HG03571 (cell line): ENCODE measurements around the gene CHRM3.
"Not testable (repeated sequence)": the region's sequence is repeated elsewhere in the genome, so short reads cannot be mapped to it uniquely, and the experiment has no call there.

Experiments used
- ATAC-seq: cut with Tn5 transposase; IDR thresholded peaks from one replicate; pipeline ENCODE4 v1.9.1; 2021; ENCODE audit not compliant: unreplicated experiment

Gene CHRM3

DNA sequence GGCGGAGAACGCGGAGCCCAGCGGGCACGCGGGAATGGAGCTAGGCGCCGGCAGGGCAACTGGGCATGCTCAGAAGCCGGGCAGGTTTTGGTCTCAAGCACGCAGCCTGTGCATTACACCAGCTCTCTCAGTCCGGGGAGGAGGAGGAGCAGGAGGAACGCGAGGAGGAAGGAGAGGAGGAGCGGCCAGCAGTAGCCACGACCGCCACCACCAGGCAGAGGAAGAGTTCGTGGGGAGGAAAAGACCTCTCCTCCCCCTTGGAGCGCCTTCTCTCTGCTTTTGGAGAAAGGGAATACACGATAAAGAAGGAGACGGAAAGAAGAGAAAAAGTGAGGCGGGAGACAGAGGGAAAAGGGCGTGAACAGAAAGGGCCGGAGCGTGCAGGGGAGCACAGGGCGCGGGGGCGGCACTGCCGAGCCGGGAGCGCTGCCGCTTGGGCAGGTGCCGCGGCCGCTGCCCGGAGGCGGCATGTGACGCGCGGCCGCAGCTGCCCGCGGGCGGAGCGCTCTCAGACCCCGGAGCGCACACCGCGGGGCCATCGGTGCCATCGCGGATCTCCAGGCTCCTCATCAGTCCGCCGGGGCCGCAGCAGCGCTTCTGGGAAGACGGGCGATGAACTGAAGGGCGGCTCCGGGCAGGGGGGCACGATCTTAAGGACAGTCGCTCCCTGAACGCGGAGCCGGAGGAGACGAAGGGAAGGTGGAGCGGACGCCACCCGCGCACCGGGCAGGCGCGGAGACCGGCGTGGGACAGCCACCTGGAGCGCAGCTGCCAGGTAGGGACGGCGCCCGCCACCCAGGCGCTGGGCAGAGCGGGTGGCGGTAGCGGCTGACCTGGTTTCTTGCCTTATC lies at the start of gene CHRM3:
Gene CHRM3 (plus strand): TSS at position 116 of the 851 bp plus-strand sequence. CDS start 520,884 bp downstream, outside the sequence.
- no peak for ATAC-seq

DNA sequence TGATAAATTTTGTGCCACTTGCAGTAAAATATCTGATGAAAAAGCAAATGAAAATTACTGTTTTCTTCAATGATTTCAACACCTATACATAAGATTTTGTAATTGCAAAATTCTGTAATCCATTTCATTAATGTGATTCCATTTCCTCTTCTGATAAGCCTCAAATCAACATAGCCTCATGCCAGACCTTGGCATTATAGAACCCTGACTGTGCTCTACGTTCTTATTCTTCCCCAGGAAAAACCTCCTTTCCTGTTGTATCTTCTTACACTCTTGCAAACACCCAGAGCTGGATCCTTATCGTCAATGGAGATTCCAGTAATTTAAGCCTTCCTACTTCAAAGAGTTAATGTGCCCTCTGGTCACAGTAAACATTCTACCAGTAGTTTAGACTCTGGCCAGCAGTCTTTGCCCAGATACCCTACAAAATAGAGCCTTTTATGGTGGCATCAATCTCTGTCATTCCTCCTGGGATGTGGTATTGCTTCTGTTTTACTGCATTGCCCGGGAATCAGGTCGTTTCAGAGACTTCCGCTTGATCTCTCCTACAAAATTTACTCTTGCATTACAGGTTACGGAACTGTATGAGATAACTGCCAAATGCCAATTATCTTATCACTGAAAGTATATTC lies 48.5 kb upstream of the CHRM3 start:
- no peak for ATAC-seq

DNA sequence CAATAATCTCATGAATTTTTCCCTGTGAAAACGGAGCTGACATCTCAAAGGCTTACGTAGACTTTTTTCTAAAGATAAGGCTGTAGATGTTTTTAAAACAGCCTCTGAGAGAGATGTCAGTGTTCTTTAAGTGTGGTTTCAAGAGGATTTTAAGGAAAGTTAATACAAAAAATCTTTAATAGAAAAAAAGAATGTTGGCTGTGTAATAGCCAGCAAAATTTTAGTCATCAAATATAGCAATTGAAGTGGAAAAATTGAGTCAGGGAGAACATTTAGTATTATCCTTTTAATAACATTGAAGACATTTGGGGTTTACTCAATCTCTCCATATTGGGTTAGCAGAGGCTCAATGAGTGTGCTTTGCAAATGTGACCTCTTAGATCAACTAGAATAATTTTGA lies 38.6 kb upstream of the CHRM3 start:
- ATAC-seq: no peak

DNA sequence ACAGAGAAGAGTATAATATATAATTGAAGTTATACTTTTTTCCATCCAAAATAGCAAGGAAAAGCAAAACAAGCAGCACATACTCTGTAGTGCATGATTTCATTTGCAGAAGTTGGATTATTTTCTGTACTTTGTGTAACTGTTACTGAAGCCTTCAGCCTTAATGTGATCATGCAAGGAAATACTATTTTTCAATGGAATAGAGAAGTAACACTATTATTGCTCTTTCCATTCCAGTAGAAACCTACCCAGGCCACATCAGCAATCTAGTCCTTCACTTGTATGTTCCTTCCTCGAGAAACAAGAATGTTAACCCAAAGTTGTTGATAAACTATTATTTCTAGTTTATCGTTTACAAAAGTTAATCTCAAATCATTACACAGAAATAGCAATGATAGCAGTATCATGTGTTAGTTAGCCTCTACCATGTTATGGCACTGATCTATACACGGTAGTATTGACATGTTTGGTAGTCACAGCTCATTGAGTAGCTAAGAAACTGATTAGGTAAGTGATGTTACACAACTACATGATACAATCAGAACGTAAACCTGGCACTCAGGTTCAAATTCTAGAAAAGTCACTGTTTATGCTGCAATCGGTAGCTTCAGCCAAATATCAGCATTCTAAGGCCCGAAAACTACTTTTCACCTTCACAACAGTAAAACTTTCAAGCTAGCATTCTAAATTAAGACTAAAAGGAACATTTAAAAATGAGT lies 37.6 kb upstream of the CHRM3 start:
- no peak for ATAC-seq

DNA sequence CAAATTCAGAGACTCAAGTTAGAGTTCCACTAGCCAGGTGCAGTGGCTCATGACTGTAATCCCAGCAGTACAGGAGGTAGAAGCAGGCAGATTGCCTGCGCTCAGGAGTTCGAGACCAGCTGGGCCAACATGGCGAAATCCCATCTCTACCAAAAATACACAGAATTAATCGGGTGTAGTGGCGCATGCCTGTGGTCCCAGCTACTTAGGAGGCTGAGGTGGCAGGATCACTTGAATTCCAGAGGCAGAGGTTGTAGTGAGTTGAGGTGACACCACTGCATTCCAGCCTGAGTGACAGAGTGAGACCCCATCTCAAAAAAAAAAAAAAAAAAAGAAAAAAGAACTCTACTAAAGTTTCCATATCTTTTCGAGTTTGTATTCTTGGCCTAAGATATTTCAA lies 36.7 kb upstream of the CHRM3 start:
- ATAC-seq: no peak

DNA sequence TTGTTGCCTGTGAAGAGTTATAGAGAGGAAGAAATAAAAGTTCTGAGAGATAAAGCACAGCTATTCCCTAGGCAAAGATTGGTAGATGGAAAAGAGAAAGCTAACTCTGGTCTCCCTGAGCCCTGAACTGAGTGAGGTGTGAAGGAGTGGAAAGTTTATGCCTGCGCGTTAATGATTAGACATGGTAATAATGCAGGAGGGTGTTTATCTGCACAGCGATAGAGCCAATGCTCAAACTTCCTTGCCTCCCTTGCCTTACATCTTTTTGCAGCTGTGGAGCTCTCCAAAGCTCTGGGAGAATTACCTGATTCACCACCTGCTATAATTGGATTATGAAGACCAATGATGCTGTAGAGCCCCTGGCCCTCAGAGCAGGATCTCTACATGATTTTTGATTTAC lies 32.8 kb upstream of the CHRM3 start:
- ATAC-seq: no peak

DNA sequence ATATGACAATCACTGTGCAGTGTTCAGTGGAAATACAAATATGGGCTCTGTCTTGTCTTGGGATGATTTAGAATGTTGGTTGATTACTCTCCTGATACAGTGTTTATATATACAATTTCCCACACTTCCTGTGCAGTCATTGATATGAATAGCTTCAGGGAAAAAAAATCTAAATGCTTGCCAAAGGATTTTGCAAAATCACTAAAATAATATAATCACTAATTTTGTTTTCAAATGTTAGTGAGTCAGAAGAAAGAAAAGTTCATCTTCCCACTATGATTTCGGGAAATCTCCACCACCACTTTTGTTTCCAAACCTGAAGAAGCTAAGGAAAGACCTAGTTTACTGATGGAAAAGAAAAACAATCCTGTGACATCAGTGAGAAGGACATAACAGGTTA lies 32.1 kb upstream of the CHRM3 start:
- ATAC-seq: no peak

DNA sequence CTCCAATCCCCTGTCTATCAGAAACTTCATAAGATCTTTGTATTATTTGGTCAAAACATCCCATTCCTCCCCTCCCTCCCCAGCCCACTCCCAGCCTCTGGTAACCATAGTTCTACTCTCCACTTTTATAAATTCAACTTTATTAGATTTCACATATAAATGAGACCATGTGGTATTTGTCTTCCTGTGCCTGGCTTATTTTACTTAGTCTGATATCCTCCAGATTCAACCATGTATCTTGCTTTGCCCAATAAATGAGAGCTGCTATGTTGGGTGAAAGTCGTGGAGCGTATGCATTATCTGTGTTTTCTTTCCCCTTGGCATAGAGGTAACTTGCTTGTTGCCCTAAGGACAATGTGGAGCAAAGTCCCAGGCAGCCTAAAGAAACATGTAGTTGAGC lies 28.5 kb upstream of the CHRM3 start:
- ATAC-seq: no peak

DNA sequence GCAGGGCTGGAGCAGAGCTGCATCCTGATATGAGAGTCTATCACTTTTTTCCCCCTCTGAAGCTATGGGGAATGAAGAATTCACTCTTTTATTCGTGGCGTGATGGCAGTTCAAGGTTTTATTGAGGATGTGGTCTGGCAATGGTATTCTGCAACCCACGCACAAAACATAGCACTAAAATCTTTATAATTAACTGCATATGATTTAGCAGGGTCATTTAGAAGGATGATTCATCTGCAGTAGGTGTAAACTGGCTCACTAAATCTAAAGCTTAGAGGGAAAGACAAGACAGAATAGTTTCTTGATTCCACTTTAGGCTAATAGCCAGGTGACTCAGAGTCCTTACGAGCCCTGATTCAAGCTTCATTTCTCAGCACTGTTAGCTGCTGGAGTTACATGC lies 25.0 kb upstream of the CHRM3 start:
- ATAC-seq: no peak

DNA sequence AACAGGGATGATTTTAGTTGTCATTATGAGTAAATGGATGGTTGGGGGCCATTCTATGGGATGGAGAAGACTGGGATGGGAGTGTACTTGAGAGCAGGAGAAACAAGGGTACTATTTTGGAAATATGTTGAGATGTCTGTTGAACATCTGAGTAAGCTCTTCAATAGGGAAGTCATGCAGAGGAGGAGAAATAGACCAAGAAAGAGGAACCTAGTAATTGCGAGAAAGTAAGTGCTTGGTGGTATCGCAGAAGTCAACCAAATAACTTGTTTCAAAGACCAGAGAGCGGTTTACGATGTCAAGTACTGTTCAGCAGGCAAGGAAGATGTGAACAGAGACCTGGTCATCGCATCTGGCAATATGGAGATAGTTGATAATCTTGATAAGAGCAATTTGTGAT lies 22.4 kb upstream of the CHRM3 start:
- ATAC-seq: no peak

DNA sequence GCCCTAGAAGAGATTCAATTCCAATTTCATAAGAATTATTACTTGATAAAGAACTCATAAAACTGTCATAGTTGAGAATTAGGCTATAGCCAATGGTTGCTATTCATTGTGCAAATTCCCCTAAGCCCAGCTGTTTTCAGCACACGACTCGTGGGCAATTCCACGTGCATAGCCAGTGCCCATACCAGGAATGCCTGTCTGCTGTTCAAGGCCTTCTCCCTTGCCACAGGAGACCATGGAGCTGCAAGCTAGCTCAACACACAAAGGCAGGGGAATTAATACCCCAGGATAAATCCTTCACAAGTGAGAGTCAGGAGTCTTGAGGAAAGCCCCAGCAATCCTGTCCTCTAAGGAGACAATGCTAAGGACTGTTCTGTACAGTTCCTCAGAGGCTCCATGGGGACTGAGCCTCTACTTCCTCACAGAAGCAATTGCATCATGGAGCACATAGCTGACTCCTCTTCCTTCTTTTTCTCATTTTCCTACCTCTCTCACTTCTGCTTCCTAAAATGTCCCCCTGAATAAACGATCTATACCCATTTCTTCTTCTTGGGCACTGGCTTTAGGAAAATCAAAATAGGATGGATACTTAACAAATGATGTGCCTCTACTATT lies 19.1 kb upstream of the CHRM3 start:
- ATAC-seq: no peak

DNA sequence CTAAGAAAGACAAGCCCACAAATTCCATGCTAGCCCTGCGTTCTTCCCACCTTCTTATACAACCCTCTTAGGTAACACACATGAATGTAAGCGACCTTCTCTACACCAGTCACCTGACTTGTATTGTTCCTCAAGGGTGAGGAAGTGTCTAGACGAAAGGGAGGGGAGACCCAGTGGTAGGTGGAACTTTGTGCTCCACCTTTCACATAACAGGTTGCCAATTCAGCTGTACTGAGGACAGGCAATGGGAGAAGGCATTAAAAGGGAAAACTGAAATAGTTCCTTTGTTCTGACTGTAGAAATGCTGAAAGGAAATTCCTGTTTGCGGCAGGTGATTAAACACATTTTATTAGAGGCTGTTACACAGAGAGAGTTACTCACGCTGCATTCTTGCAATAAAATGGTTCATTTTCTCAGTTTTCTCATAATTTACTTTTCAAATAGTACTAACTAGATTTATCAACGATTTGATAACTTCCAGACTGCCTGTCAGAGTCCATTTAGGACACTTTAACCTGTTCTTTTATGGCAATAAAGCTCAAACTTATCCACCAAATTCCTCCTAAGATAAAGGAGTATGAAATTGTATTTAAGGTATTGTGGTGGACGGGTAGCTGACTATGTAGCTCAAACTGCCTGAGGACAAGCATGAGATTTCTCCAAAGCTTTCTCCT lies 17.8 kb upstream of the CHRM3 start:
- no peak for ATAC-seq

DNA sequence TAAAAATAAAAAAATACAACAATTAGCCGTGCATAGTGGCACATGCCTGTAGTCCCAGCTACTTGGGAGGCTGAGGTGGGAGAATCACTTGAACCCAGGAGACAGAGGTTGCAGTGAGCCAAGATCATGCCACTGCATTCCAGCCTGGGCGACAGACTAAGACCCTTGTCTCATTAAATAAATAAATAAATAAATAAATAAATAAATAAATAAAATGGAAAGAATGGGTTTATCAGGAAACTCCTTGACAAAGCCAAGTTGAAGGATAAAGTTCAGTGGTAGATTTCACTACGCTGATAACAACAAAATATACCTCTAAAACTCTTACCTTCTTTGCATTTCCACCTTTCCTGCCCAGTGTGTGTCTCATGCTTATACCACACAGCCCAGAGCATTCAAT lies 15.5 kb upstream of the CHRM3 start:
- not testable (repeated sequence) for ATAC-seq

DNA sequence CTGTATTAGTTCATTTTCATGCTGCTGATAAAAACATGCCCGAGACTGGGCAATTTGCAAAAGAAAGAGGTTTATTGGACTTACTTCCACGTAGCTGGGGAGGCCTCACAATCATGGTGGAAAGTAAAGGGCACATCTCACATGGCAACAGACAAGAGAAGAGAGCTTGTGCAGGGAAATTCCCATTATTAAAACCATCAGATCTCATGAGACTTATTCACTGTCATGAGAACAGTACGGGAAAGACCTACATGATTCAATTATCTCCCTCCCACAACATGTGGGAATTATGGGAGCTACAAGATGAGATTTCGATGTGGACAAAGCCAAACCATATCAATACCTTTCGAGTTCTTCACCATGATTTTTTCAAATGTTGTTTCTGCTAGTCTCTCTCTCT lies 3.7 kb upstream of the CHRM3 start:
- ATAC-seq: no peak

DNA sequence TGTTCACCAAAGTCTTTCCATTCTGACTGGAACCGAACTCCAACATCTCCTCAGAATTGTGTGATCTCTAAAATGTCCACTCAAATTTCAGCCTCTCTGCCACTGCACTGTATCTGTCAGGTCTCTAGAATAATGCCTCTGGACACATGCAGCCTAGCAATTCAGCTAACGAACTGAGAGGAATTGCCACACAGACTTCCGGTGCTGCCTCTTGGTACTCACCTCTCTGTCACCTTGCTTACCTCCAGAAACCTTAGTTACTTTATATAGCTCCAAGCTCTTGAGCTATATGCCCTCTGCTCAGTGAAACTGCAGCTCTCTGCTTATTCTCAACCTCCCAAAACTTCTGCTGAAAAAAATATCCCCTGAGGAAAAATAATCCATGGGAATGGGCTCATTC lies 2.7 kb upstream of the CHRM3 start:
- no peak for ATAC-seq

DNA sequence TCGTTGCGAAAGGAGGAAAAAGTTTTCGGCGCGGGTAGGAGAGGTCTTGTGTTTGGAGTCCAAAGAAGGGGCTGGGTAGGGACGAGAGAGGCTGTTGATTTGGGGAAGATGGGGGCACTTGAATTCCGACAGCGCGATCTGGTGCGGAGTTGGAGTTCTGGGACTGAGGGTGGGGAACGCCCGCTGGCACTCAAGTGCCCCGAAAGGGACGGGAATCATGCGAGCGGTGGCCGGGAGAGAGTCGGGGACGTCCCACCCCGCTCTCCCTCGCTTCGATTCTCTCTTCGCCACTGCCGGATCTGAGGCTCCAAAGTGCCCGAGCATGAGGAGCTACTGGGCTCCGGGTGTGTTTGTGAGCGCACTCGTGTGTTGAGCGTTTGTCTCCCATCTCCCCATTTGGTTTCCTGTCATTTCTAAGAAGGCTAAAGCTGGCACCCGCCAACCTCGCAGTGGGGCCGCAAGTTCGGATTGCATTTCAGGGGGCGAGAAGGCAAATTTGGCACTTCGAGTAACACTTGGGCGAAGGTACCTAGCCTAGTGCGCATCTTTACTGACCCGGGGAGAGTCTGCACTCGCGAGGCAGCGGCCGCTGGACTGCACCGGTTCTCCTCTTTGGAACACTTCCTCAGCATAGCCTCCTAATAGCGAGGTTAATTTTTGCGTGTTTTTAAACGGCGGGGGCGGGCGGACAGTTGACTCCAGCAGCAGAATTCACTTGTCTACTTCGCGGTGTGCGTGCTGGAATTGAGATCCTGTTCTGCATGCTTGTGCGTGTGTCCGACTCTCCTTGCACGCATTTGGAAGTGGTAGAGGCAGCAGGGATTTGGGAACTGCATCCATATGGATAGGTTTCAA lies 1.2 kb downstream of the CHRM3 start:
- ATAC-seq: no peak

DNA sequence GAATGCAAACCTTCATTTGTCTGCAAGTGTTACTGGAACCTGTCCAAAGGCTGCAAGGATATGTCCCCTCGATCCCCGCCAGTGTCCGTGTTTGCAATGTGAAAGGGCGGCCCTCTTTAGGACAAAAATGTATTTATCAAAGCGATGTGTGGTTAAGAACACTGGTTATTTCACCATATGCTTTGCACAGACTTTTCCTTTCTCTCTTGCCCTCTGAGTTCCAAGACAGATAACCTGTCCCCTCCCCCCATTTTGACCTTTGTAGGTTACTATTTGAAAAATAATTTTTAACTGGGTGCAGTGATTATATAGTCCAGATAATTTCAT lies 1.8 kb downstream of the CHRM3 start:
- no peak for ATAC-seq

DNA sequence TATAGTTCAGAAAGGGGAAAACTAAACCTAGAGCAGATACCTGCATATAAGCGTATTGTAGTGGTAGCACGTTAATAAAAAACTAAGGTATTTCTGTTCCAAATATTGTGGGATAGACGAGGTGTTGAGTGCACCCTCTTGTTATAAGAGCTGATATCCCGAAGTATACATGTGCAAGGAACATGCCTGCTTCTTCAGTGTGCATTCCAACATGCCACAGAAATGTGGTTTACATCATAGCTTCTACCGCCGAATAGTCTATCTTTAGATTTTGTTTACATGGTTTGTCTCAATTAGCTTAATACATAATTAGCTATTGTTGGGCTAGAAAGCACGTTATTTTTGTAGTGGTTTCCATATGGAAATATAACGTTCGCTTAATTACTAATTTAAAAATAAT lies 2.2 kb downstream of the CHRM3 start:
- ATAC-seq: no peak

DNA sequence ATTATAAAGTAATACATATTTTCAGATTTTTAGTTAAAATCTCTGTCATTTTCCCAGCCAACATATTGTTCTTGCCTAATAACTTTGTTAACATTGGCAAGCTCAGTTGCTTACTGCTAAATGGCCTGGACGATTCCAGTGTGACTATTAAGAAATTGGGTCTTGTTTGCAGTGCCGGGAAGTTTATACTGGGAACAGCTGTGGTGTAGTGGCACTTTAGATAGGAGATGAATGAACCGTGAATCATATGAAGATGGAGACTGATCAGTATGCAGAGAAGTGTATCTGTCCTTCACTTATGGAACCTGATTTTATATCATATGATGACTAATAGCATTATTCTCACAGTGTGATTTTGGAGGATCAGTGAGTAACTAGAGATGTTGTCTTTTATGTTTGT lies 3.3 kb downstream of the CHRM3 start:
- no peak for ATAC-seq

DNA sequence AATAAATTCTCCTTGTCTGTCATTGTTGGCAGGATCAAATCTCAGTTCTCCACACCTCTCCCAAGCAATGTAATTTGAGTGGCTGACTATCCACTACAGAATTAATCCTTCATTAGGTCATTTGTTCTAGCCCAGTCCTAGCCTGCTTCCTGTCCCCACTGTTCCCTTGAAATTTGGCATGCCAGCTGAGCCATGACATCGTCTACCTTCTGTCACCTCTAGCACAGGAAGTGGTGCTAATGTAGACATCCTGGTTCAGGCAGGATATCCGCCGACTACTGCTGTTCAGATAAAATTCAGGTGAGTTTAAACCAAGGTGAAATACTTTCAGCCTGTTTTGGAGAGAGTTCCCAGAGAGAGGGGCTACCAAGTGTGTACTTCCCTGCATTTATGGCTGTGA lies 5.9 kb downstream of the CHRM3 start:
- ATAC-seq: no peak
